GM12878 (cell line): Measurements from ENCODE around the gene FAM193B. TPM values are rescaled to one million over a fixed set of nuclear protein-coding genes. Genes with fewer than 3 reads are reported as not detected.

ENCODE experiments used
- ATAC-seq: fragments of 200-7000 bp; cut with Tn5 transposase; 3 replicates; pipeline ENCODE4 v1.9.1; 2020; ENCODE audit warnings: mild to moderate bottlenecking, moderate library complexity
- BruUV-seq: library from RNA; stranded (reverse); fragments of 400-500 nt; replicated peaks from 2 replicates; lab custom pipeline; 2021; lab: Mats Ljungman, UMichigan
- CTCF ChIA-PET: fragments of 300-600 bp; sonication (Branson Sonifier 250); formaldehyde crosslinking; extraction: SDS; loops from one replicate; lab custom pipeline; 2021; ENCODE audit warnings: inconsistent platforms; lab: Yijun Ruan, JAX
- POLR2A ChIA-PET: fragments of 350-600 bp; formaldehyde crosslinking; extraction: SDS; loops from one replicate; lab custom pipeline; 2021; ENCODE audit warnings: inconsistent platforms; lab: Charles Lee
- RAD21 ChIA-PET: fragments of 300-600 bp; sonication (Branson Sonifier 250); formaldehyde crosslinking; loops from one replicate; lab custom pipeline; 2023; ENCODE audit warnings: antibody characterized with exemption; ENCODE audit not compliant: unreplicated experiment; lab: Charles Lee
- SMC1A ChIA-PET: fragments of 300-600 bp; sonication (Branson Sonifier 250); formaldehyde crosslinking; loops from one replicate; lab custom pipeline; 2023; ENCODE audit not compliant: unreplicated experiment, uncharacterized antibody; lab: Charles Lee
- DNase-seq: peaks from one replicate; pipeline ENCODE4 v3.0.0-alpha.2; 2011; ENCODE audit warnings: low read depth, low spot score
- FAIRE-seq: peaks from 3 replicates; lab custom pipeline; 2011; peaks lifted over from hg19 to GRCh38; lab: Jason Lieb, UNC
- H2AFZ ChIP-seq: 2 replicates; pipeline ENCODE4 v1.6.0; 2011; ENCODE audit warnings: low read depth, low read length, control low read depth; ENCODE audit not compliant: control insufficient read depth
- H3K27ac ChIP-seq: 2 replicates; pipeline ENCODE4 v1.5.1; 2011; ENCODE audit warnings: control low read depth; ENCODE audit not compliant: control insufficient read depth, insufficient read depth
- H3K27me3 ChIP-seq, 2 experiments: replicated peaks in 1 of 2; 2 replicates each; pipeline versions ENCODE4 v1.6.0 to v1.6.1; 2011; ENCODE audit warnings: low read length in 1 of 2; ENCODE audit not compliant: control insufficient read depth in 2 of 2, insufficient read depth in 2 of 2
- H3K36me3 ChIP-seq, 2 experiments: 2 replicates each; pipeline ENCODE4 v1.5.1; 2011; ENCODE audit warnings: low read length in 1 of 2; ENCODE audit not compliant: control insufficient read depth in 2 of 2, insufficient read depth in 2 of 2
- H3K4me1 ChIP-seq: 2 replicates; pipeline ENCODE4 v1.6.1; 2011; ENCODE audit warnings: mild to moderate bottlenecking, low read length, moderate library complexity, mixed read lengths; ENCODE audit not compliant: control insufficient read depth, insufficient read depth
- H3K4me2 ChIP-seq: 2 replicates; pipeline ENCODE4 v1.6.0; 2011; ENCODE audit warnings: control low read depth; ENCODE audit not compliant: control insufficient read depth, insufficient read depth
- H3K4me3 ChIP-seq: fragments of 200-600 bp; sonication (generic); 2 replicates; pipeline ENCODE4 v1.5.1; 2016
- H3K79me2 ChIP-seq: 2 replicates; pipeline ENCODE4 v1.6.0; 2011; ENCODE audit warnings: low read length; ENCODE audit not compliant: control insufficient read depth, insufficient read depth
- H3K9ac ChIP-seq: 2 replicates; pipeline ENCODE4 v1.8.0; 2011; ENCODE audit warnings: low read length, control low read depth, mixed read lengths; ENCODE audit not compliant: control insufficient read depth, insufficient read depth
- H3K9me3 ChIP-seq: replicated peaks from 3 replicates; pipeline ENCODE4 v1.5.1; 2011; ENCODE audit warnings: mild to moderate bottlenecking, low read length; ENCODE audit not compliant: control insufficient read depth, insufficient read depth
- H4K20me1 ChIP-seq: 2 replicates; pipeline ENCODE4 v1.6.0; 2011; ENCODE audit not compliant: control insufficient read depth, insufficient read depth
- BCL11A ChIP-seq: IDR thresholded peaks from 2 replicates; pipeline ENCODE4 v1.6.1; 2011; ENCODE audit warnings: low read depth, low read length
- GABPA ChIP-seq: IDR thresholded peaks from 2 replicates; pipeline ENCODE4 v1.6.1; 2014; ENCODE audit warnings: antibody characterized with exemption, low read depth, mild to moderate bottlenecking, inconsistent platforms
- GATAD2B ChIP-seq: fragments of 450-650 bp; conservative IDR thresholded peaks from 2 replicates; pipeline ENCODE4 v1.6.1; 2017; ENCODE audit warnings: low read depth, mild to moderate bottlenecking, moderate library complexity
- KAT2A ChIP-seq: conservative IDR thresholded peaks from 2 replicates; pipeline ENCODE4 v1.6.1; 2011; ENCODE audit warnings: low read depth, low read length; ENCODE audit not compliant: control insufficient read depth
- NR2C2 ChIP-seq: IDR thresholded peaks from 2 replicates; pipeline ENCODE4 v1.6.1; 2011; ENCODE audit warnings: borderline replicate concordance, low read depth; ENCODE audit not compliant: control insufficient read depth, insufficient read length
- NR2F1 ChIP-seq: fragments of 450-650 bp; conservative IDR thresholded peaks from 2 replicates; pipeline ENCODE4 v1.6.1; 2017; ENCODE audit warnings: mild to moderate bottlenecking
- POLR2AphosphoS2 ChIP-seq: IDR thresholded peaks from 2 replicates; pipeline ENCODE4 v1.6.1; 2011; ENCODE audit warnings: low read depth, mild to moderate bottlenecking, low read length, improper control_type of control experiment, moderate library complexity
- RBBP5 ChIP-seq: fragments of 200-600 bp; sonication (generic); conservative IDR thresholded peaks from 2 replicates; pipeline ENCODE4 v1.6.1; 2016
- SMC3 ChIP-seq: IDR thresholded peaks from 2 replicates; pipeline ENCODE4 v1.6.1; 2011; ENCODE audit warnings: low read length, improper control_type of control experiment, borderline replicate concordance
- TCF7 ChIP-seq: IDR thresholded peaks from 2 replicates; pipeline ENCODE4 v1.6.1; 2014; ENCODE audit warnings: antibody characterized with exemption, borderline replicate concordance
- WRNIP1 ChIP-seq: IDR thresholded peaks from 2 replicates; pipeline ENCODE4 v1.6.1; 2011; ENCODE audit warnings: low read depth, low read length, improper control_type of control experiment, borderline replicate concordance
- YY1 ChIP-seq: IDR thresholded peaks from 2 replicates; pipeline ENCODE4 v1.6.1; 2011; ENCODE audit warnings: low read depth, mild to moderate bottlenecking, low read length
- ZNF207 ChIP-seq: fragments of 450-650 bp; IDR thresholded peaks from 2 replicates; pipeline ENCODE4 v1.6.1; 2014; ENCODE audit warnings: antibody characterized with exemption, mild to moderate bottlenecking, borderline replicate concordance
- ZNF217 ChIP-seq: fragments of 450-650 bp; IDR thresholded peaks from 2 replicates; pipeline ENCODE4 v1.6.1; 2017; ENCODE audit warnings: antibody characterized with exemption, mild to moderate bottlenecking
- WGBS: methylation state at CpG from one replicate; pipeline ENCODE4 v1.1.6; 2016; ENCODE audit warnings: low lambda C conversion rate; ENCODE audit not compliant: insufficient replicate concordance, insufficient coverage; ENCODE audit errors: missing lambda C conversion rate; 5-methylcytosine and 5-hydroxymethylcytosine counted together
- in situ Hi-C: fragments of 300-500 bp; cut with MboI; formaldehyde crosslinking; loops from 9 replicates; pipeline ENCODE4 v1.14.3; 2018; ENCODE audit warnings: mixed read lengths
- intact Hi-C: fragments of 100-400 bp; cut with micrococcal nuclease; formaldehyde crosslinking; loops from one replicate; pipeline ENCODE4 v1.14.2; 2022; ENCODE audit not compliant: unreplicated experiment
- polyA plus RNA-seq, 11 experiments: library from polyadenylated mRNA; depleted of rRNA in 4 of 11; unstranded in 6 of 11; stranded (reverse) in 5 of 11; fragments of >200 nt; fragmentation: Nextera tagmentation in 4 of 11; fragmentation: Illumina TruSeq in 1 of 11; extraction: Ambion mirVana in 4 of 11; extraction: Trizol in 1 of 11; gene quantifications; 1 replicate in 1 of 11; 2 replicates in 10 of 11; pipeline versions ENCODE4 v1.2.1 to v1.2.3, GENCODE V29; 2011 to 2016; ENCODE audit warnings: inconsistent platforms in 2 of 11, missing spikeins in 2 of 11, low read depth in 1 of 11
- total RNA-seq, 4 experiments: library from RNA; depleted of rRNA in 3 of 4; stranded (reverse); fragments of >200 nt in 3 of 4; fragmentation: Illumina TruSeq in 1 of 4; extraction: Trizol in 1 of 4; gene quantifications; 2 replicates each; pipeline versions ENCODE4 v1.2.1 to v1.2.3, GENCODE V29; 2013 to 2021

Gene FAM193B
- total and polyA plus RNA-seq, 10 of the 15 experiments (the other 5 are each of a cell fraction or from before 2014, with no cell fraction given), result 3.3 to 47.0 (median 25.1) TPM

DNA sequence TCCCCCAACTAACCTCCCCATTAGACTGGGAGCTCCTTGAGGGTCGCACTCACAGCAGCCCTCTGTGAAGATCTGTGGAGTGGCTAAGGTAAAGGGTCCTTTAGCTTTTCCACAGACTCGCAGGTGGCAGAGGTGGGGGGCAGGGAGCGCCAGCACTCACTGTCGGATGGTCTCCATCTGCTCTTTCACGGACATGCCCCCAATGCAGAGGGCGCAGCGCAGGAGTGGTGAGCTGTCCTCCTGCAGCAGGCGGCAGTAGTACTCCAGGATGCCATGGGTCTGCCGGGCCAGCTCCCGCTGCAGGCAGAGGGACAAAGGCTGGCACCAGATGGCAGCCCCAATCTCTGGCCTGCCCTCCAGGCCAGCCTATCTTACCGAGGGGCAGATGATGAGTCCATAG is 39.8 kb downstream of the FAM193B start (continued):
- TF ChIP-seq RBBP5, result no peak
- no peak for TF ChIP-seq POLR2AphosphoS2
- TF ChIP-seq ZNF217, result no peak
- TF ChIP-seq, all 136 proteins: peak for 0

DNA sequence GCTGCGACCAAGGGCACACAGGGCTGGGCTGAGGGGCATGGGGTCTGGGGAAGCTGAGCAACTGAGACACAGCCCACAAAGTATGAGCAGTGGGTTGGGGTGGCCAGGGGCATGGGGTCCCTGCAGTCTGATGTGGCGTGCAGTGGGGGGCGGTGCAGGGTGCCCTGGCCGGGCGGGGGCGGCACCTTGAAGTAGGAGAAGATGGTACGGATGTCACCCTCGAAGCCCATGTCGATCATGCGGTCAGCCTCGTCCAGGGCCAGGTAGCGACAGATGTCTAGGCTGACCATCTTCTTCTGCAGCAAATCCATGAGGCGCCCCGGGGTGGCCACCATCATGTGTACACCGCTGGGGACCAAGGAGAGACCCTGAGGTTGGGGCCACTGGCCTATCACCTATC is 40.9 kb downstream of the FAM193B start:
- Histone ChIP-seq H4K20me1 (no peaks in the 10 kb centered on the region), H3K27ac (no peak overlapping the region), H2AFZ (no peak overlapping the region), H3K4me2 (no peak overlapping the region), H3K79me2 (peaks cover 48% of the 10 kb centered on the region), H3K9me3 (no peaks in the 10 kb centered on the region), H3K27me3 (no peaks in the 10 kb centered on the region), H3K4me1 (peaks cover 40% of the 10 kb centered on the region), H3K4me3 (no peak overlapping the region), H3K36me3 (peaks cover 17 to 37% of the 10 kb centered on the region in 2 experiments; a peak in 3 of 4 replicates), H3K9ac (no peak overlapping the region)
- FAIRE-seq (no peak), ATAC-seq (no peak), DNase-seq (no peak)
- intact Hi-C loops, result no loop called here
- ChIA-PET POLR2A (interaction anchor here (0.6 kb wide), 1 partner anchor 16 kb away, joined by 3 read pairs; no protein-coding TSS in a partner anchor), RAD21 (no interaction called here), SMC1A (no interaction called here), CTCF (no interaction called here)
- TF ChIP-seq NR2C2 (no peak), KAT2A (no peak), NR2F1 (no peak), WRNIP1 (no peak), TCF7 (no peak), ZNF207 (no peak), YY1 (no peak), SMC3 (no peak), BCL11A (no peak), GATAD2B (no peak), GABPA (no peak)
- WGBS, result 99% methylated on average over 15 of the region's 15 CpGs
- BruUV-seq, result no TSS peak
- in situ Hi-C loops, result no loop called here
